ENCODE measurements around the gene LIPC. TPM values are rescaled to one million over a fixed set of nuclear protein-coding genes. Genes with fewer than 3 reads are reported as not detected.

LIPC gene
- total and polyA plus RNA-seq, 2 of the 4 experiments (the other 2 are of a cell fraction), result 0.07 TPM; not detected in 1

DNA sequence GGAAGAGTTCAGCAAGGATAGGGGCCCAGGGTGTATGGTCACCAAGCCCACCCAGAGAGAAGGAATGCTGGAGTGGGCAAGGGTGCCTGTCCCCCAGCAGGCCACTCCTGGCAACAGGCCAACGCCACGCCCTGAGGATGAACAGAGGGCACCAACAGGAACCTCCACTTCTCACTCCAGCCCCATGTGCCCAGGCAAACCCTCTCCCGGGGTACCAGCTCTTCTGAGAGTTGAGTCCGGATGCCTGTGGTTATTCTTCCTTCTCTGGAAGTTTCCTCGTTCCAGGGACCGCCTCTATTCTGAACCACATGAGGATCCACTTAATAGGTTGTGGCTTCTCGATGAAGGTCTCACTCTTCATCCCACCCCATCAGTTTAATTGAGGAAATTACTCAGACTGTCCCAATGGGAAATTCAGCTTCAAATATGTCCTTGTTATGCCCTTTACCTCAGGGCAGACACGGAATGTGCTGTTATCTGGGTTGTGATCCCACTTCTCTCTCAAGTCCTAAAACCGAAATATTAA is 114.3 kb downstream of the LIPC start (continued):
- no peak for TF ChIP-seq USF2 (IDR thresholded peaks at IDR 0.05; ENCODE audit: low read depth, low read length)
- TF ChIP-seq, protein P1, sequence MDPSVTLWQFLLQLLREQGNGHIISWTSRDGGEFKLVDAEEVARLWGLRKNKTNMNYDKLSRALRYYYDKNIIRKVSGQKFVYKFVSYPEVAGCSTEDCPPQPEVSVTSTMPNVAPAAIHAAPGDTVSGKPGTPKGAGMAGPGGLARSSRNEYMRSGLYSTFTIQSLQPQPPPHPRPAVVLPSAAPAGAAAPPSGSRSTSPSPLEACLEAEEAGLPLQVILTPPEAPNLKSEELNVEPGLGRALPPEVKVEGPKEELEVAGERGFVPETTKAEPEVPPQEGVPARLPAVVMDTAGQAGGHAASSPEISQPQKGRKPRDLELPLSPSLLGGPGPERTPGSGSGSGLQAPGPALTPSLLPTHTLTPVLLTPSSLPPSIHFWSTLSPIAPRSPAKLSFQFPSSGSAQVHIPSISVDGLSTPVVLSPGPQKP (IDR thresholded peaks at IDR 0.05; ENCODE audit: borderline replicate concordance, low read depth, low read length), result no peak
- TF ChIP-seq CHD1 (IDR thresholded peaks at IDR 0.05; ENCODE audit: low read depth, low read length), result no peak

Measured in IMR-90 (cell line).